Esophagus squamous epithelium (tissue), 4 donors: ENCODE results near the gene PPARG.

Experiments used
- POLR2A ChIP-seq, 4 donors: fragments of 450-650 bp; IDR thresholded peaks; one replicate each; pipeline ENCODE4 v1.6.1; 2017; ENCODE audit warnings: antibody characterized with exemption in 4 of 4, mild to moderate bottlenecking in 4 of 4, moderate library complexity in 3 of 4
- TF ChIP-seq, protein P1 (sequence below), 6 experiments: fragments of 450-650 bp in 4 of 6; fragments of 200-600 bp in 2 of 6; sonication (generic) in 2 of 6; IDR thresholded peaks; one replicate each; pipeline ENCODE4 v1.5.1; 2016 to 2019; ENCODE audit warnings: antibody characterized with exemption in 6 of 6, mild to moderate bottlenecking in 4 of 6, moderate library complexity in 4 of 6

DNA sequence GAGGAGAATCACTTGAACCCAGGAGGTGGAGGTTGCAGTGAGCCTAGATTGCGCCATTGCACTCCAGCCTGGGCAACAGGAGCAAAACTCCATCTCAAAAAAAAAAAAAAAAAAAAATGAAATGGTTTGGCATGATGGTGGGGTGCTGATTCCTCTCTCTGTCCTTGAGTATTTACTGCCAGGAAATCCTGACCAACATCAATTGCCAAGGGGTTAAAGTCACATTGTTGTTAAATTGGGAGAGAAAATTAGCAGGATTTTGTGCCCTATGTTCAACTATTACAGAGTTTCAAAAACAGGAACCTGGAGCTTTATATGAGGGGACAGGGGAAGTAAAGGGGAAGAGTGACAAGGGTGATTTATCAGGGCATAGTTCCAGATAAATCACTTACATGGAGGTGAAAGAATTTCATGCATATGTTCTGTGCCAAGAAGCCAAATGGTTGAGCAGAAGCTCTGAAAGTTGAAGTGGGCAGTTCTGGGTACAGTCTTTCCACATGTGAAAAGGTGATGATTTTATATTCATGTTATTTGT lies 124.9 kb downstream of the PPARG start:
- no peak for TF ChIP-seq POLR2A (IDR thresholded peaks at IDR 0.05)
- TF ChIP-seq, protein P1, sequence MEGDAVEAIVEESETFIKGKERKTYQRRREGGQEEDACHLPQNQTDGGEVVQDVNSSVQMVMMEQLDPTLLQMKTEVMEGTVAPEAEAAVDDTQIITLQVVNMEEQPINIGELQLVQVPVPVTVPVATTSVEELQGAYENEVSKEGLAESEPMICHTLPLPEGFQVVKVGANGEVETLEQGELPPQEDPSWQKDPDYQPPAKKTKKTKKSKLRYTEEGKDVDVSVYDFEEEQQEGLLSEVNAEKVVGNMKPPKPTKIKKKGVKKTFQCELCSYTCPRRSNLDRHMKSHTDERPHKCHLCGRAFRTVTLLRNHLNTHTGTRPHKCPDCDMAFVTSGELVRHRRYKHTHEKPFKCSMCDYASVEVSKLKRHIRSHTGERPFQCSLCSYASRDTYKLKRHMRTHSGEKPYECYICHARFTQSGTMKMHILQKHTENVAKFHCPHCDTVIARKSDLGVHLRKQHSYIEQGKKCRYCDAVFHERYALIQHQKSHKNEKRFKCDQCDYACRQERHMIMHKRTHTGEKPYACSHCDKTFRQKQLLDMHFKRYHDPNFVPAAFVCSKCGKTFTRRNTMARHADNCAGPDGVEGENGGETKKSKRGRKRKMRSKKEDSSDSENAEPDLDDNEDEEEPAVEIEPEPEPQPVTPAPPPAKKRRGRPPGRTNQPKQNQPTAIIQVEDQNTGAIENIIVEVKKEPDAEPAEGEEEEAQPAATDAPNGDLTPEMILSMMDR (IDR thresholded peaks at IDR 0.05) = no peak
